ENCODE results near the gene GAB1.

GRCh38 chr4:143512978-143513313 lies 176.3 kb downstream of the GAB1 start:
- TF ChIP-seq CTCF (IDR thresholded peaks at IDR 0.05) (no peak), EP300 (IDR thresholded peaks at IDR 0.05) (no peak)

Data from upper lobe of left lung (tissue), 4 donors.